GDM1 (cell line): Measurements from ENCODE around the gene PAK2.
A peak's percentile ranks its signal among the peaks of the same experiment; 100 is the strongest.
"Not testable (repeated sequence)": the region's sequence is repeated elsewhere in the genome, so short reads cannot be mapped to it uniquely, and the experiment has no call there.

Experiments
- DNase-seq: peaks from one replicate; lab custom pipeline; 2025; lab: John Stamatoyannopoulos, UW

The PAK2 gene

GRCh38 chr3:196736670-196737374 is 2.8 kb upstream of the PAK2 start:
- DNase-seq: no peak

DNA sequence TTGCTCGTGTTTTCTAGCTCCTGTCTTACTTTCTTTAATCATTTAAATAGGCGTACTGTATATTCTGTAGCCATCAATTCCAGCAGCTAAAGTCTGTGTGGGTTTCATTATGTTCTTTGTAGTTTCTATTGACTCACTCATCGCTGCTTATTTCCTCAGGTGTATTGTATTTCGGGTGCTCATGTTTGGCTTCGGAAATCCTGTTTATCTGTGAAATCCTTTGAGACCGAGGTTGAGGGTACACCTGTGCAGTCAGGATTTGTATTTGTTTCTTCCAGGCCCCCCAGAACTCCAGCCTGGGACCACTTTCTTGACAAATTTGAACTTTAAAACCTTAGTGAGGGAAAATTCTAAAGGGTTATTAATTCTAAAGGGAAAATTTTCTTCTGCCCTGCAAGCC is 2.0 kb upstream of the PAK2 start:
- DNase-seq: no peak

- no peak for DNase-seq
These were observed 1.0 kb downstream of the PAK2 start for GRCh38 chr3:196740481-196741248.

DNA sequence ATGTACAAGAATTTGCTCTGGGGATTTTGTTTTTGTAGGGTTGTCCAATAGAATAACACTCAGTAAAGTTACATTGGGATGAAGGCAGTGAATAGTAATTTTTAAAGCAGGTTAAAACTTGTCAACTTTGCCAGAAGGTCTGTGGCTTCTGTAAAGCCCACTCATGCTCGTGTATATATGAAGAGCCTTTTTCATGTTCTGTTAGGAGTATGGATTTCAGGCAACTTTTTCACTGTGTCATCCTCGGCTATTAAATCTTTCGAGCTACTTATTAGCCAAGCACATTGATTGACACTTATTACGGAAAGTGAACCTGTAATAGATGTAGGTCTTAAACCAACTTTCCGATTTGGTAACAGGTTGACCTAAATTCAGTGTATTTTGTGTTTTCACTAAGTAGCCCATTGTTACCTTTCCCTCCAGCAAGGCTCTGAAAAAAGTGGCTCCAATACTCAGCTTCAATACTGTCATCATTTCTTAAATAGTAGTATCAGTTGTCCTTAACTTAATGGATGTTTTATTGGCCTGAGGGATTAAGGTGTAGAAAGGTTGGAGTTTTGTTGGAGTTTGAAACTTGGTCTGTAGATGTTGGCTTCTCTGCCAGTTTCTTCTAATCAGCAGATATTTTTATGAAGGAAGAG is 1.7 kb downstream of the PAK2 start:
- no peak for DNase-seq

DNA sequence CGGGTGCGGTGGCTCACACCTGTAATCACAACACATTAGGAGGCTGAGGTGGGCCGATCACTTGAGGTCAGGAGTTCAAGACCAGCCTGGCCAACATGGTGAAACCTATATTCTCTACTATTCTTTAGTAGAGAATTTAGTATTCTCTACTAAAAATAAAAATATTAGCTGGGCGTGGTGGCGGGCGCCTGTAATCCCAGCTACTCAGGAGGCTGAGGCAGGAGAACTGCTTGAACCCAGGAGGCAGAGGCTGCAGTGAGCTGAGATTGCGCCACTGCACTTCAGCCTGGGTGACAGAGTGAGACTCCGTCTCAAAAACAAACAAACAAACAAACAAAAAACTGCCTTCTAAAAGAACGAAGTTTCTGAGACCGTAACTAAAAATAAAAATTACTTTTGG is 3.9 kb downstream of the PAK2 start:
- DNase-seq: not testable (repeated sequence)

DNA sequence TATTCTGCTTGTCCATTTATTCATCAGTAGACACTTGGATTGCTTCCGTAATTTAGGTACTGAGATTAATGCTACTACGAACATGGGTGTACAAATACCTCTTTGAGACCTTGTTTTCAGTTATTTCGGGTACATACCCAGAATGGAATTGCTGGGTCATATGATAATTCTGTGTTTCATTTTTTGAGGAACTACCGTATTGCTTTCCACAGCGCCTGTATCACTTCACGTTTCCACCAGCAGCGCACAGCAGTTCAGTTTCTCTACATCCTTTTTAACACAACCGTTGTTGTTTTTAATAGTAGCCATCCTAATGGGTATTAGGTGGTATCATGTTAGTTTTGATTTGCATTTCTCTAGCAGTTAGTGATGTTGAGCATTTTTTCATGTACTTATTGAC is 9.5 kb downstream of the PAK2 start:
- DNase-seq: no peak

DNA sequence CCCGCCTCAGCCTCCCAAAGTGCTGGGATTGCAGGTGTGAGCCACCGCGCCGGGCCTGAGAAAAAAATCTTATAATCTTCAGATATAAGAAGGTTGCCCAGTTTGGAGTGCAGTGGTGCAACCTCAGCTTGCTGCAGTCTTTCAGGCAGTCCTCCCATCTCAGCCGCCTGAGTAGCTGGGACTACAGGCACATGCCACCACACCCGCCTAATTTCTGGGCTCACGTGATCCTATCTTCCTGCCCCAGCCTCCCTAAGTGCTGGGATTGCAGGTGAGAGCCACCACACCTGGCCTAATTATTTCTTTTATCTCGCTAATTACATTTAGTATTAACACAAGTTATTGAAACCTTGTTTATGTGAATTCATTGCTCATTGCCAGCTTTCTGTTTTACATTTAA is 13.5 kb downstream of the PAK2 start:
- no peak for DNase-seq

DNA sequence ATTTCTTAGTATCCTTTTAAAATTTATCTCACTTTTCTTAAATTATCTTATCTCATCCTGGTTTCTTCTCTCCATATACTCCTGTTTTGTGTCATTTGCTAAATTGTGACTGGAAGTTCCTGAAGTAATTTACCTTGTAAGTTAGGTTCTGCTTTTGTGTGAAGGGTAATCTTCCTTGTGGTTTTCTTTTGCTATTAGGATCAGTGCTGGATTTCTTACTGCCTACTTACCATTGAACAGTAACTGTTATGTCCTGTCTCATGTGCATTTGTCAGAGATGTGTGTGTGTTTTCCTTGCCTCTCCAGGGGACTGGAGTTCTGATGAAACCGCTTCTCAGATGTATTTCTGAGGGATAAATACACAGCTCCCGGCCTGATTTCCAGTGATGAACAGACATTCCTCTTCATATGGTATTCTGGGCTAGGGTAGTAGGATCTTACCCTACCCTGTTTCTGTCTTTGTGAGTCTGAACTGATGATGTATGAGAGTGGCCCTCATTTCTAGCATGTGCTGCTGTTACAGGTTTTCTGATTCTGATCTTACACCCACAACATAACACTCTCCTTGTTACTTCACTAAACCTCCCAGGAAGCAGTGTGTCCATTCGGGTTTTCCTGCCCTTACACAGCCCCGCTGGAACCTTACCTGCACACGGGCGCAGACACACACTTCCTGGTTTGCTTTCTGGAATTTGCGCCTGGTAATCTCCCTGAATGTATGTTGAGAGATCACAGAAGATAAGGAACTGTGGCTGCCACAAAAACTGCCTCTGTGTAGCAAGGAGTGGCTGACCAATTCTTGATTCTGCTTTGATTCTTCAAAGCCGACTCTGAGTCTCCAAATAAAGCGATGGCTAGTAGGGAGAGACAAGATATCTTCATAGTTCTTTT is 14.7 kb downstream of the PAK2 start:
- no peak for DNase-seq

GRCh38 chr3:196756732-196757131 is 17.1 kb downstream of the PAK2 start:
- no peak for DNase-seq

GRCh38 chr3:196757876-196758739 is 18.5 kb downstream of the PAK2 start:
- DNase-seq: no peak

DNA sequence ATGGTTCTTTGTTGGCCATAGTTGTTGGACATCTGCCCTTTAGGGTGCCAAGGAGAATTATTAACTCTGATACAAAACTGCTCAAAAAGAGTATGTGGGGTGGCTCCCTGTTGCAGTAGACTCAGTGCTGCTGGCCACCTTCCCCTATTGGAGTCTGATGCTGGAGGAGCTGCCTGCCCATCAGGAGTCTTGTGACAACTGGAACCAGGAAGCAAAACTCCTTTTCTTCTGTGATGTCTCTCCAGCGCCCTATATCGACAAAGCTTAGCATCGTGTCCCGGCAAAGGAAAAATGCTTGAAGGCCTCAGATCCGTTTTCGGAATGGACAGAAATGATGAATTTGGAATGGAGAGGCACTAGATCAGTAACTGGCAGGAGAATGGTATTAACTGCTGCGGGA is 23.5 kb downstream of the PAK2 start:
- DNase-seq: no peak

- DNase-seq: no peak
These were observed 25.8 kb downstream of the PAK2 start for GRCh38 chr3:196765454-196765853.

DNA sequence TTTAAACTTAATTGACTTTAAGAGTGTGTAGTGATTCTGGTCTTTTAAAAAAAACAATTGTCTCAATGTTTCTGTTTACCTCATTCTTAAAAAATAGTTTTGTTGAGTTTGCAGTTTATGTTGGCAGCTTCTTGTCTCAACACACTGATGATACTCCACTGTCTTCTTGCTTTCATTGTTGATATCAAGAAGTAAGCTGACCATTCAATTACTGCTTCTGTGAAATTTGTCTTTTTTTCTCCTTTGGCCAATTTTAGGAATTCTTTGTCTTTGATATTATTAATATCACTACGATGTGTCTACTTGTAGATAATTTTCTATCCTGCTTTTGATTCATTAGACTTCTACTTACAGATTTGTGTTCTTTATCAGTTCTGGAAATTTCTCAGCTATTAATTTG is 31.4 kb downstream of the PAK2 start:
- no peak for DNase-seq

DNA sequence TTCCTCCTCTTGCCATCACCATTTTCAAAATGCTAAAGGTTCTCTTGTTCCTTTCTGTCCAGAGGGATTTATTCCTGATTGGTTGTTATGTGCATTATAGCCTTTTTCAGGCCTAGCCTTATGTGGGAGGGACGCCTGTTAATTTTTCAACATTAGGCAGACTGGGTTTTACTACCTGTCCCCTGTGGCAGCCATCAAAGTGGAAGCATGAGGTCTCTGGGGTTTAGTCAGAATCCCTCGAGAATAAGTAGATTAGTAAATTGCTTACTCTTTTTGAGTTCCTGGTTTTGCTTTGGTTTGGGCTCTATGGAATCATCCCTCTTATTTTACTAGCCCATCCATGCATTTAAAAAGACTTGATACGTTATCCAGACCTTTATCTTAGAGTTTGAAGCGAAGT is 32.4 kb downstream of the PAK2 start:
- no peak for DNase-seq

DNA sequence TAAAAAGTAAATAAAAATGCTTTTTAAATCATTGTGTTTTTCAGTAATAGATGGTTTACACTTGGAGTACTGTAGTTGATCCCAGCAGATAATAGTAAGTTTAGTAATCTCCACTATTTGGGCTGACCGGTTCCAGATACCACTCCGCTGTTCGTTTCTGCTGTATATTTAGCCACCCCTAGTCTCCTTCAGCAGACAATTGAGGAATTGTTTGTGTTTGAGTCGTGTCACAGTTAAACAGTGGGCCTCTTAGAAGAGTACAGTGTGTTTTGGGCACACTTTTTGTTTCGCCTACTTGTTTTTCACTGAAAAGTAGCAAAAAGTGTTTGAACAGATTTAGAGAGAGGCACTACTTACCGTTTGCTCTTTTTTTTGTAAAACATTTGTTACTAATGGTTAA is 33.2 kb downstream of the PAK2 start:
- no peak for DNase-seq

DNA sequence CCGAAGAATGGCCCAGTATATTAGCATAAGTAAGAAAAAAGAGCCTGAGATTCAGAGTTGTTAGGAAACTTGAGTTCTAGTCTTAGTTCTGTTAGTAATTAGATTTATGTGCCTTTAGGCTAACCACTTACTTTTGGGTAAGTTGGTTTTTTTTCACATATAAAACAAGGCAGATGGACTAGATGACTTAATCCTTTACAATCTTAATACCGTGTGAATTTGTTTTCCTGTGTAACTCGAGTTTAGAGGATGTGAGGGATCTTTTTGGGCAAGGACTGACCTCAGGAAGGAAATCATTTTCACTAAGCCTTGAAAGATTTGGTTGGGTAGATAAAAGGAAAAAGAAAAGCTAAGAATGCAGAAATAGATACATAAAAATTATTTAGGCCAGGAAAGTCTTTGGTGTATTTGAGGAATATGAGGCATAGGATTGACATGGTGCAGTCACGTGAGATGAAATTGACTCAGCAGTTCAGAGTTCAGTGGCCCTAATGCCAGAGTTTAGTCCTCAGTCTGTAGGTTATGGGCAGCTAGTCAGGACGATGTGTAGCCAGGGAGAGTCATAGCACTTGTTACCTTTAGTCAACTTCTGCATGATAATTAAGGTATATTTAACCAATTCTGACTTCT is 34.6 kb downstream of the PAK2 start:
- peak; percentile 1 for DNase-seq

DNA sequence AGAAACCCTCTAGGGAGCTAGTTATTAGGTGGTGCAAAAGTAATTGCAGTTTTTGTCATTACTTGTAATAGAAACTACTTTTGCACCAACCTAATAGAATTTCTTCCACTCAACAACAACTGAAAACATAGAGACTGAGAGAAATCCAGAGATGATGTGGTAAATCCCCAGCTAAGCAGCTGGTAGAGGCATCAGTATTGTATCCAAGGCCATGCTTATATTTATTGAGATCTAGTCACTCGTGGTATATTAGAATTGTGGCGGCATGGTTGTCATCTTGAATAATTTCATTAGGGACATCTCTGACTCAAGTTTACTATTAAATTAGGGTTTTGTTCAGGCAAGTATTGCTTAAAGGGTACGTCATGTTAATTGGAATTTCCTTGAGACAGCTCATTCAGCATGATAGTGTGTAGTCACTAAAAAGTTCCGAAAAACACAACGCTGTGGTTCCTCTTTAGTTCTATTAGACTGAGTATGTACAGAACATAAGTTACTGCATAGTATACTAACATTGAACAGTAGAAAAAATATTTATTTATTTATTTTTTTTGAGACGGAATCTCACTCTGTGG is 35.3 kb downstream of the PAK2 start:
- no peak for DNase-seq

- no peak for DNase-seq
These were observed 36.3 kb downstream of the PAK2 start for GRCh38 chr3:196775938-196776337.

DNA sequence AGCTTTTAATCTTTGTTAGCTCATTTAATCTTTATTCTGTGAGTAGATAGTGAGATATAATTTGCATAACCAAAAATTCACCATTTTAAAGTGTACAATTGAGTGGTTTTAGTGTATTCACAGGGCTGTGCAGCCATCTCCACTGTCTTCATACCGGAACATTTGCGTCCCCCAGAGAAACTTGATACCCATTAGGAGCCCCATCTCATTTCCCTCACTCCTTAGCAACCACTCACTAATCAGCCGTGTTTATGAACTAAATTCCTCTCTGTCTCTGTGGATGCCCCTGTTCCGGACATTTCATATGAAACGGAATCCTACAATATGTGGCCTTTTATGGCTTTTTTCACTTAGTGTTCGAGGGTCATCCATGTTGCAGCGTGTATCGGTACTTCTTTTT is 38.2 kb downstream of the PAK2 start:
- no peak for DNase-seq

DNA sequence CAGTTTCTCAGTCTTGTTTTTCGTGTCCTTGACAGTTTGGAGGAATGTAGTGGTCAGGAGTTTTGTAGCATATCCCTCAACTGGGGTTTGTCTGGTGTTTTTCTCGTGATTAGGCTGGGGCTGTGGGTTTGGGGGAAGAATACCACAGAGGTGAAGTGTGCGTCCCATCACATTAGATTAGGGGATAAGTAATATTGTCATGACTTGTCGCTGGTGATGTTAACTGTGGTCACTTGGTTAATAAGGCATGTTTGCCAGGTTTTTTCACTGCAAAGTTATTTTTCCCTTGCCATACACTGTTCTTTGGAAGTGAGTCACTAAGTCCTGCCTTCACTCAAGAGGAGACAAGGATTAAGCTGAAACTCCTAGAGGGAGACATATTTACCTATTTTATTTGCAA is 39.1 kb downstream of the PAK2 start:
- DNase-seq: no peak
